GM12878 (cell line): Measurements from ENCODE around the gene ANO1. TPM values are rescaled to one million over a fixed set of nuclear protein-coding genes. Genes with fewer than 3 reads are reported as not detected.

Experiments used
- ASH2L ChIP-seq: fragments of 300-600, 200-600 bp; sonication (generic); IDR thresholded peaks from 2 replicates; pipeline ENCODE4 v1.6.1; 2017; ENCODE audit warnings: low read depth, mild to moderate bottlenecking, borderline replicate concordance
- ATF7 ChIP-seq: fragments of 450-650 bp; IDR thresholded peaks from 2 replicates; pipeline ENCODE4 v1.6.1; 2016; ENCODE audit warnings: low read depth, mild to moderate bottlenecking
- CEBPB ChIP-seq, 2 experiments: fragments of 150-350 bp in 1 of 2; IDR thresholded peaks; 2 replicates each; pipeline ENCODE4 v1.6.1; 2012 to 2014; ENCODE audit warnings: low read depth in 2 of 2, low read length in 2 of 2, borderline replicate concordance in 1 of 2, inconsistent platforms in 1 of 2
- CHD1 ChIP-seq: IDR thresholded peaks from 2 replicates; pipeline ENCODE4 v1.6.1; 2012; ENCODE audit warnings: low read depth, low read length, improper control_type of control experiment
- CHD4 ChIP-seq: fragments of 200-600 bp; sonication (generic); IDR thresholded peaks from 2 replicates; pipeline ENCODE4 v1.6.1; 2016; ENCODE audit warnings: mild to moderate bottlenecking
- ETV6 ChIP-seq, 2 experiments: fragments of 450-650 bp in 1 of 2; IDR thresholded peaks in 1 of 2; conservative IDR thresholded peaks in 1 of 2; 2 replicates each; pipeline ENCODE4 v1.6.1; 2014; ENCODE audit warnings: antibody characterized with exemption in 1 of 2, borderline replicate concordance in 1 of 2, low read depth in 1 of 2, mild to moderate bottlenecking in 1 of 2, moderate library complexity in 1 of 2
- FOXM1 ChIP-seq: IDR thresholded peaks from 2 replicates; pipeline ENCODE4 v1.6.1; 2012; ENCODE audit warnings: low read depth, mild to moderate bottlenecking, inconsistent platforms, low read length, moderate library complexity
- HDGF ChIP-seq: fragments of 450-650 bp; IDR thresholded peaks from 2 replicates; pipeline ENCODE4 v1.6.1; 2016; ENCODE audit warnings: antibody characterized with exemption
- IKZF1 ChIP-seq: fragments of 450-650 bp; conservative IDR thresholded peaks from 2 replicates; pipeline ENCODE4 v1.6.1; 2017; ENCODE audit warnings: antibody characterized with exemption, mild to moderate bottlenecking
- KDM1A ChIP-seq: fragments of 200-600 bp; sonication (generic); IDR thresholded peaks from 2 replicates; pipeline ENCODE4 v1.6.1; 2016; ENCODE audit warnings: borderline replicate concordance
- MEF2B ChIP-seq: fragments of 450-650 bp; IDR thresholded peaks from 2 replicates; pipeline ENCODE4 v1.6.1; 2018; ENCODE audit warnings: mild to moderate bottlenecking, moderate library complexity; ENCODE audit not compliant: partially characterized antibody, poor library complexity, severe bottlenecking
- NFIC ChIP-seq: IDR thresholded peaks from 2 replicates; pipeline ENCODE4 v1.6.1; 2012; ENCODE audit warnings: low read depth, mild to moderate bottlenecking, inconsistent platforms, low read length, moderate library complexity
- SIN3A ChIP-seq: IDR thresholded peaks from 2 replicates; pipeline ENCODE4 v1.6.1; 2012; ENCODE audit warnings: low read depth, low read length, improper control_type of control experiment
- SMARCA5 ChIP-seq: fragments of 450-650 bp; IDR thresholded peaks from 2 replicates; pipeline ENCODE4 v1.6.1; 2017; ENCODE audit warnings: mild to moderate bottlenecking
- polyA plus RNA-seq, 11 experiments: library from polyadenylated mRNA; depleted of rRNA in 4 of 11; unstranded in 6 of 11; stranded (reverse) in 5 of 11; fragments of >200 nt; fragmentation: Nextera tagmentation in 4 of 11; fragmentation: Illumina TruSeq in 1 of 11; extraction: Ambion mirVana in 4 of 11; extraction: Trizol in 1 of 11; gene quantifications; 1 replicate in 1 of 11; 2 replicates in 10 of 11; pipeline versions ENCODE4 v1.2.1 to v1.2.3, GENCODE V29; 2011 to 2016; ENCODE audit warnings: inconsistent platforms in 2 of 11, missing spikeins in 2 of 11, low read depth in 1 of 11
- total RNA-seq, 4 experiments: library from RNA; depleted of rRNA in 3 of 4; stranded (reverse); fragments of >200 nt in 3 of 4; fragmentation: Illumina TruSeq in 1 of 4; extraction: Trizol in 1 of 4; gene quantifications; 2 replicates each; pipeline versions ENCODE4 v1.2.1 to v1.2.3, GENCODE V29; 2013 to 2021
- TF ChIP-seq, protein P1 (sequence below): IDR thresholded peaks from 2 replicates; pipeline ENCODE4 v1.6.1; 2011; ENCODE audit warnings: borderline replicate concordance, low read depth, mild to moderate bottlenecking, moderate library complexity, mixed read lengths, low read length; ENCODE audit not compliant: insufficient read depth; ENCODE audit errors: extremely low read length

Gene ANO1
- total and polyA plus RNA-seq, 10 of the 15 experiments (the other 5 are each of a cell fraction or from before 2014, with no cell fraction given) = 0.01 to 0.38 (median 0.06) TPM; not detected in 7

DNA sequence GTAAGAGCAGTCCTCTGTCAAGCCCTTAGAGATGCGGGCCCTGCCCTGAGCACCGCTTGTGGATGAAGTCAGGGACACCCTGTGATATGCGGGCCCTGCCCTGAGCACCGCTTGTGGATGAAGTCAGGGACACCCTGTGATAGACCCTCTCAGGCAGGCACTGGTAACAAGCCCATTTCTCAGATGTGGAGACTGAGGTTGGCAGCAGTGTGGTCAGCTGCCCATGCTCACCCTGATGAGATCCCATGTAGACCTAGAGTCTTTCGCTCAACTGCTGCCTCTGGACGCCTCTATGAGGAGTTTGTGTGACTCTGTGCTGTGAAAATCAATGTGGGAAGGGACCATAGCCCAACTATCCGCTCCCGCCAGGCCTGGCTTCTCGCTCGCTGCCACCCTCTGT, 66.1 kb downstream of the ANO1 start (continued):
- no peak for TF ChIP-seq NFIC
- TF ChIP-seq CHD1 = no peak
- no peak for TF ChIP-seq SMARCA5
- no peak for TF ChIP-seq SIN3A
- TF ChIP-seq, protein P1, sequence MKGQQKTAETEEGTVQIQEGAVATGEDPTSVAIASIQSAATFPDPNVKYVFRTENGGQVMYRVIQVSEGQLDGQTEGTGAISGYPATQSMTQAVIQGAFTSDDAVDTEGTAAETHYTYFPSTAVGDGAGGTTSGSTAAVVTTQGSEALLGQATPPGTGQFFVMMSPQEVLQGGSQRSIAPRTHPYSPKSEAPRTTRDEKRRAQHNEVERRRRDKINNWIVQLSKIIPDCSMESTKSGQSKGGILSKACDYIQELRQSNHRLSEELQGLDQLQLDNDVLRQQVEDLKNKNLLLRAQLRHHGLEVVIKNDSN = no peak
- no peak for TF ChIP-seq KDM1A
- TF ChIP-seq CEBPB (IDR thresholded peaks at IDR 0.05; ENCODE audit: borderline replicate concordance in 1 of 2, low read depth in 2 of 2, low read length in 2 of 2) = no peak
- no peak for TF ChIP-seq HDGF
- no peak for TF ChIP-seq ATF7
- no peak for TF ChIP-seq IKZF1
- TF ChIP-seq ETV6 (conservative IDR thresholded peaks at IDR 0.05 in 1 of 2, IDR thresholded peaks at IDR 0.05 in 1 of 2; ENCODE audit: borderline replicate concordance in 1 of 2, low read depth in 1 of 2) = no peak
- no peak for TF ChIP-seq ASH2L
- no peak for TF ChIP-seq CHD4
- no peak for TF ChIP-seq MEF2B
- no peak for TF ChIP-seq FOXM1
- TF ChIP-seq, all 136 proteins: peak for 0
